HepG2 (cell line): ENCODE results near the gene KIAA0232. TPM values are rescaled to one million over a fixed set of nuclear protein-coding genes. Genes with fewer than 3 reads are reported as not detected.

ENCODE experiments used
- ATAC-seq: fragments of 200-7000 bp; cut with Tn5 transposase; 3 replicates; pipeline ENCODE4 v1.9.1; 2020; ENCODE audit warnings: mild to moderate bottlenecking, moderate library complexity
- BruUV-seq: library from RNA; stranded (reverse); fragments of 400-500 nt; replicated peaks from 2 replicates; lab custom pipeline; 2021; lab: Mats Ljungman, UMichigan
- CTCF ChIA-PET: fragments of 300-600 bp; formaldehyde crosslinking; extraction: SDS; loops from one replicate; lab custom pipeline; 2021; ENCODE audit warnings: low total read pairs, inconsistent platforms, low intra/inter-chr PET ratio; lab: Yijun Ruan, JAX
- POLR2A ChIA-PET: fragments of 350-600 bp; sonication (Branson Sonifier 250); formaldehyde crosslinking; loops from one replicate; lab custom pipeline; 2020; ENCODE audit warnings: antibody characterized with exemption, inconsistent platforms; lab: Yijun Ruan, JAX
- DNase-seq: peaks from one replicate; pipeline ENCODE4 v3.0.0-alpha.2; 2015; ENCODE audit warnings: low spot score
- FAIRE-seq: peaks from 3 replicates; lab custom pipeline; 2011; peaks lifted over from hg19 to GRCh38; lab: Jason Lieb, UNC
- H2AFZ ChIP-seq: one replicate; pipeline ENCODE4 v1.6.1; 2011; ENCODE audit warnings: low read length, inconsistent platforms
- H3K27ac ChIP-seq: fragments of 300-600 bp; 3 replicates; pipeline ENCODE4 v1.8.0; 2011; ENCODE audit warnings: mixed run types, mild to moderate bottlenecking, mixed read lengths, low read length, inconsistent platforms; ENCODE audit not compliant: insufficient read depth; ENCODE audit errors: extremely low read length
- H3K27me3 ChIP-seq, 2 experiments: fragments of 200-600 bp in 1 of 2; 2 replicates in 1 of 2; 3 replicates in 1 of 2; pipeline versions ENCODE4 v1.6.0 to v1.8.0; 2011; ENCODE audit warnings: low read length in 2 of 2, mild to moderate bottlenecking in 2 of 2, moderate library complexity in 2 of 2, inconsistent platforms in 1 of 2; ENCODE audit not compliant: insufficient read depth in 2 of 2, control insufficient read depth in 1 of 2
- H3K36me3 ChIP-seq, 2 experiments: fragments of 200-600 bp in 1 of 2; replicated peaks in 1 of 2; 2 replicates in 1 of 2; 3 replicates in 1 of 2; pipeline versions ENCODE4 v1.5.1 to v1.8.0; 2011; ENCODE audit warnings: low read length in 2 of 2, inconsistent platforms in 1 of 2; ENCODE audit not compliant: insufficient read depth in 2 of 2, control insufficient read depth in 1 of 2
- H3K4me1 ChIP-seq: 2 replicates; pipeline ENCODE4 v1.5.1; 2012; ENCODE audit warnings: low read length, inconsistent platforms; ENCODE audit not compliant: insufficient read depth
- H3K4me2 ChIP-seq: 2 replicates; pipeline ENCODE4 v1.6.0; 2011; ENCODE audit warnings: low read depth, low read length, inconsistent platforms
- H3K4me3 ChIP-seq, 3 experiments: fragments of 200-600 bp in 1 of 3; sonication (generic), shearing (Covaris generic) in 1 of 3; replicated peaks in 1 of 3; 2 replicates each; pipeline ENCODE4 v1.5.1; 2011 to 2016; ENCODE audit warnings: low read length in 3 of 3, inconsistent platforms in 2 of 3, low read depth in 2 of 3, mild to moderate bottlenecking in 2 of 3, control low read depth in 1 of 3, mixed read lengths in 1 of 3; ENCODE audit not compliant: insufficient read depth in 1 of 3
- H3K79me2 ChIP-seq: one replicate; pipeline ENCODE4 v1.6.1; 2011; ENCODE audit warnings: low read length, inconsistent platforms; ENCODE audit not compliant: insufficient read depth
- H3K9ac ChIP-seq: 2 replicates; pipeline ENCODE4 v1.6.0; 2011; ENCODE audit warnings: mild to moderate bottlenecking, low read depth, low read length, inconsistent platforms; ENCODE audit not compliant: insufficient read depth
- H3K9me3 ChIP-seq: 2 replicates; pipeline ENCODE4 v1.5.1; 2012; ENCODE audit warnings: mild to moderate bottlenecking, low read length
- H4K20me1 ChIP-seq: 2 replicates; pipeline ENCODE4 v1.6.0; 2011; ENCODE audit warnings: inconsistent platforms, mild to moderate bottlenecking, low read length, moderate library complexity; ENCODE audit not compliant: insufficient read depth
- EP300 ChIP-seq, 3 experiments: sonication (generic) in 1 of 3; formaldehyde crosslinking in 1 of 3; IDR thresholded peaks; 2 replicates each; pipeline versions ENCODE4 v1.5.1 to v1.6.1; 2011 to 2020; ENCODE audit warnings: low read depth in 2 of 3, low read length in 2 of 3, borderline replicate concordance in 1 of 3, improper control_type of control experiment in 1 of 3, mild to moderate bottlenecking in 1 of 3, missing genetic modification reagents in 1 of 3, moderate library complexity in 1 of 3
- FOSL2 ChIP-seq: sonication (generic); formaldehyde crosslinking; IDR thresholded peaks from 2 replicates; pipeline ENCODE4 v1.4.0; 2020; ENCODE audit warnings: missing genetic modification reagents
- HCFC1 ChIP-seq: fragments of 150-350 bp; IDR thresholded peaks from 2 replicates; pipeline ENCODE4 v1.6.1; 2014; ENCODE audit warnings: low read depth, low read length
- HNRNPUL1 ChIP-seq: fragments of 200-400 bp; formaldehyde crosslinking; IDR thresholded peaks from 2 replicates; pipeline ENCODE4 v1.6.1; 2017; ENCODE audit warnings: low read depth, mild to moderate bottlenecking, low read length, moderate library complexity
- LCORL ChIP-seq, 2 experiments: fragments of 450-650 bp in 1 of 2; sonication (generic) in 1 of 2; formaldehyde crosslinking in 1 of 2; IDR thresholded peaks; 2 replicates each; pipeline versions ENCODE4 v1.5.0 to v1.6.1; 2017 to 2020; ENCODE audit warnings: antibody characterized with exemption in 1 of 2, missing genetic modification reagents in 1 of 2
- MED1 ChIP-seq: sonication (generic); formaldehyde crosslinking; IDR thresholded peaks from 2 replicates; pipeline ENCODE4 v1.4.0; 2020; ENCODE audit warnings: missing genetic modification reagents
- NFIC ChIP-seq: IDR thresholded peaks from 2 replicates; pipeline ENCODE4 v1.6.1; 2012; ENCODE audit warnings: mild to moderate bottlenecking, low read length, inconsistent platforms
- NR2F1 ChIP-seq, 2 experiments: fragments of 450-650 bp in 1 of 2; formaldehyde crosslinking in 1 of 2; IDR thresholded peaks; 2 replicates each; pipeline versions ENCODE4 v1.5.0 to v1.6.1; 2016 to 2020; ENCODE audit warnings: mild to moderate bottlenecking in 1 of 2, missing compliant biosample characterization in 1 of 2, missing genetic modification reagents in 1 of 2, moderate library complexity in 1 of 2
- ZBTB7A ChIP-seq: sonication (generic); formaldehyde crosslinking; IDR thresholded peaks from 2 replicates; pipeline ENCODE4 v1.8.0; 2022; ENCODE audit warnings: mild to moderate bottlenecking, missing genetic modification reagents
- ZNF260 ChIP-seq: sonication (generic); formaldehyde crosslinking; IDR thresholded peaks from 2 replicates; pipeline ENCODE4 v1.4.0; 2020; ENCODE audit warnings: missing genetic modification reagents, low read depth, mild to moderate bottlenecking, borderline replicate concordance
- ZNF460 ChIP-seq: sonication (generic); formaldehyde crosslinking; IDR thresholded peaks from 2 replicates; pipeline ENCODE4 v1.5.1; 2020; ENCODE audit warnings: missing genetic modification reagents, mild to moderate bottlenecking, borderline replicate concordance
- ZNF768 ChIP-seq: sonication (generic); formaldehyde crosslinking; IDR thresholded peaks from 2 replicates; pipeline ENCODE4 v1.4.0; 2020; ENCODE audit warnings: missing genetic modification reagents
- WGBS: methylation state at CpG from one replicate; pipeline ENCODE4 v1.1.6; 2017; ENCODE audit warnings: low lambda C conversion rate; 5-methylcytosine and 5-hydroxymethylcytosine counted together
- in situ Hi-C: cut with HindIII; loops from 2 replicates; pipeline ENCODE4 v1.10.0; 2017; ENCODE audit warnings: low pct_unique_long_range_greater_than_20kb; ENCODE audit not compliant: extremely low pct_ligation_motif_present
- intact Hi-C: fragments of 100-400 bp; cut with micrococcal nuclease; formaldehyde crosslinking; loops from one replicate; pipeline ENCODE4 v1.10.0; 2022; ENCODE audit not compliant: unreplicated experiment
- polyA plus RNA-seq, 8 experiments: library from polyadenylated mRNA; depleted of rRNA in 3 of 8; stranded (reverse) in 7 of 8; unstranded in 1 of 8; fragments of >200 nt; fragmentation: Illumina TruSeq in 4 of 8; extraction: Trizol in 4 of 8; gene quantifications; 2 replicates each; pipeline versions ENCODE4 v1.2.1 to v1.2.3, GENCODE V29; 2011 to 2016; ENCODE audit warnings: low read depth in 4 of 8, missing spikeins in 1 of 8, mixed read lengths in 1 of 8; ENCODE audit not compliant: insufficient read depth in 1 of 8
- total RNA-seq, 5 experiments: library from RNA; depleted of rRNA; stranded (reverse); fragments of >200 nt; fragmentation: Illumina TruSeq; extraction: Trizol; gene quantifications; 2 replicates each; pipeline ENCODE4 v1.2.3, GENCODE V29; 2016; ENCODE audit warnings: low read depth in 1 of 5
- TF ChIP-seq, protein P1 (sequence below): sonication (generic); formaldehyde crosslinking; IDR thresholded peaks from 2 replicates; pipeline ENCODE4 v1.5.1; 2020; ENCODE audit warnings: mild to moderate bottlenecking, moderate library complexity, missing genetic modification reagents
- TF ChIP-seq, protein P2 (sequence below): sonication (generic); IDR thresholded peaks from 2 replicates; pipeline ENCODE4 v1.6.1; 2016; ENCODE audit warnings: low read depth, borderline replicate concordance
- TF ChIP-seq, protein P3 (sequence below): sonication (generic); formaldehyde crosslinking; IDR thresholded peaks from 2 replicates; pipeline ENCODE4 v1.5.0; 2020; ENCODE audit warnings: mild to moderate bottlenecking, missing genetic modification reagents
- TF ChIP-seq, protein P4 (sequence below): sonication (generic); formaldehyde crosslinking; IDR thresholded peaks from 2 replicates; pipeline ENCODE4 v1.4.0; 2020; ENCODE audit warnings: mild to moderate bottlenecking, missing genetic modification reagents, borderline replicate concordance
- TF ChIP-seq, protein P5 (sequence below): sonication (generic); formaldehyde crosslinking; IDR thresholded peaks from 2 replicates; pipeline ENCODE4 v1.8.1; 2023; ENCODE audit warnings: mild to moderate bottlenecking, missing genetic modification reagents

The KIAA0232 gene
- total and polyA plus RNA-seq, 2 of the 13 experiments (the other 11 are each of a cell fraction or from before 2014, with no cell fraction given) = 7.8 to 17.1 TPM

- peak overlapping the region; percentile 91 for H3K4me2 ChIP-seq
- WGBS = 0% methylated on average over 1 of the region's 4 CpGs
- peak overlapping the region; percentile 5 to 62 (median 34); a peak in 4 of 6 replicates for H3K4me3 ChIP-seq
- ATAC-seq (no peak; the same call in 1 of the 3 replicates), DNase-seq (no peak), FAIRE-seq (no peak)
- H3K4me1 ChIP-seq = peaks cover 82% of the 10 kb centered on the region
- in situ Hi-C loops = no loop called here
- H3K27ac ChIP-seq = peak overlapping the region; percentile 18
- peak overlapping the region; percentile 47; the same call in 1 of the 2 replicates for H3K9ac ChIP-seq
- H3K27me3 ChIP-seq = no peaks in the 10 kb centered on the region
- BruUV-seq = TSS peak; percentile 74
- H3K79me2 ChIP-seq = no peaks in the 10 kb centered on the region
- H3K36me3 ChIP-seq = no peaks in the 10 kb centered on the region
- no peaks in the 10 kb centered on the region for H4K20me1 ChIP-seq
- H3K9me3 ChIP-seq = no peaks in the 10 kb centered on the region
- intact Hi-C loops = no loop called here
- POLR2A ChIA-PET = interaction anchor here (0.7 to 9.3 kb wide), 23 partner anchors 9 to 335 kb away, joined by 3 to 207 read pairs (median 7); partner anchors contain the start of genes GRPEL1, MRFAP1L1 and S100P
- CTCF ChIA-PET = no interaction called here
- H2AFZ ChIP-seq = no peak overlapping the region
- TF ChIP-seq LCORL (IDR thresholded peaks at IDR 0.05) = no peak
- no peak for TF ChIP-seq LCORL (CRISPR knock-in tag; IDR thresholded peaks at IDR 0.05)
- TF ChIP-seq ZNF260 (CRISPR knock-in tag) = no peak
- no peak for TF ChIP-seq HCFC1
- TF ChIP-seq EP300 (IDR thresholded peaks at IDR 0.05; ENCODE audit: low read depth in 2 of 2, low read length in 2 of 2) = no peak
- no peak for TF ChIP-seq EP300 (CRISPR knock-in tag; IDR thresholded peaks at IDR 0.05; ENCODE audit: borderline replicate concordance)
- TF ChIP-seq, protein P1, sequence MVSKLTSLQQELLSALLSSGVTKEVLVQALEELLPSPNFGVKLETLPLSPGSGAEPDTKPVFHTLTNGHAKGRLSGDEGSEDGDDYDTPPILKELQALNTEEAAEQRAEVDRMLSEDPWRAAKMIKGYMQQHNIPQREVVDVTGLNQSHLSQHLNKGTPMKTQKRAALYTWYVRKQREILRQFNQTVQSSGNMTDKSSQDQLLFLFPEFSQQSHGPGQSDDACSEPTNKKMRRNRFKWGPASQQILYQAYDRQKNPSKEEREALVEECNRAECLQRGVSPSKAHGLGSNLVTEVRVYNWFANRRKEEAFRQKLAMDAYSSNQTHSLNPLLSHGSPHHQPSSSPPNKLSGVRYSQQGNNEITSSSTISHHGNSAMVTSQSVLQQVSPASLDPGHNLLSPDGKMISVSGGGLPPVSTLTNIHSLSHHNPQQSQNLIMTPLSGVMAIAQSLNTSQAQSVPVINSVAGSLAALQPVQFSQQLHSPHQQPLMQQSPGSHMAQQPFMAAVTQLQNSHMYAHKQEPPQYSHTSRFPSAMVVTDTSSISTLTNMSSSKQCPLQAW (CRISPR knock-in tag) = no peak
- TF ChIP-seq ZBTB7A = 0 out of 2 replicates have a peak, but pooled peaks have one; percentile 3
- TF ChIP-seq, protein P2, sequence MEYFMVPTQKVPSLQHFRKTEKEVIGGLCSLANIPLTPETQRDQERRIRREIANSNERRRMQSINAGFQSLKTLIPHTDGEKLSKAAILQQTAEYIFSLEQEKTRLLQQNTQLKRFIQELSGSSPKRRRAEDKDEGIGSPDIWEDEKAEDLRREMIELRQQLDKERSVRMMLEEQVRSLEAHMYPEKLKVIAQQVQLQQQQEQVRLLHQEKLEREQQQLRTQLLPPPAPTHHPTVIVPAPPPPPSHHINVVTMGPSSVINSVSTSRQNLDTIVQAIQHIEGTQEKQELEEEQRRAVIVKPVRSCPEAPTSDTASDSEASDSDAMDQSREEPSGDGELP = no peak
- 0 out of 2 replicates have a peak, but pooled peaks have one; percentile 37 for TF ChIP-seq ZNF768 (CRISPR knock-in tag)
- TF ChIP-seq FOSL2 (CRISPR knock-in tag) = peak; percentile 50; the same call in 1 of the 2 replicates
- no peak for TF ChIP-seq NFIC
- TF ChIP-seq HNRNPUL1 = no peak
- TF ChIP-seq MED1 (CRISPR knock-in tag) = peak; percentile 2; the same call in 1 of the 2 replicates
- TF ChIP-seq, protein P3, sequence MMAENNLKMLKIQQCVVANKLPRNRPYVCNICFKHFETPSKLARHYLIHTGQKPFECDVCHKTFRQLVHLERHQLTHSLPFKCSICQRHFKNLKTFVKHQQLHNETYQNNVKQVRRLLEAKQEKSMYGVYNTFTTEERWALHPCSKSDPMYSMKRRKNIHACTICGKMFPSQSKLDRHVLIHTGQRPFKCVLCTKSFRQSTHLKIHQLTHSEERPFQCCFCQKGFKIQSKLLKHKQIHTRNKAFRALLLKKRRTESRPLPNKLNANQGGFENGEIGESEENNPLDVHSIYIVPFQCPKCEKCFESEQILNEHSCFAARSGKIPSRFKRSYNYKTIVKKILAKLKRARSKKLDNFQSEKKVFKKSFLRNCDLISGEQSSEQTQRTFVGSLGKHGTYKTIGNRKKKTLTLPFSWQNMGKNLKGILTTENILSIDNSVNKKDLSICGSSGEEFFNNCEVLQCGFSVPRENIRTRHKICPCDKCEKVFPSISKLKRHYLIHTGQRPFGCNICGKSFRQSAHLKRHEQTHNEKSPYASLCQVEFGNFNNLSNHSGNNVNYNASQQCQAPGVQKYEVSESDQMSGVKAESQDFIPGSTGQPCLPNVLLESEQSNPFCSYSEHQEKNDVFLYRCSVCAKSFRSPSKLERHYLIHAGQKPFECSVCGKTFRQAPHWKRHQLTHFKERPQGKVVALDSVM (CRISPR knock-in tag) = no peak
- TF ChIP-seq, protein P4, sequence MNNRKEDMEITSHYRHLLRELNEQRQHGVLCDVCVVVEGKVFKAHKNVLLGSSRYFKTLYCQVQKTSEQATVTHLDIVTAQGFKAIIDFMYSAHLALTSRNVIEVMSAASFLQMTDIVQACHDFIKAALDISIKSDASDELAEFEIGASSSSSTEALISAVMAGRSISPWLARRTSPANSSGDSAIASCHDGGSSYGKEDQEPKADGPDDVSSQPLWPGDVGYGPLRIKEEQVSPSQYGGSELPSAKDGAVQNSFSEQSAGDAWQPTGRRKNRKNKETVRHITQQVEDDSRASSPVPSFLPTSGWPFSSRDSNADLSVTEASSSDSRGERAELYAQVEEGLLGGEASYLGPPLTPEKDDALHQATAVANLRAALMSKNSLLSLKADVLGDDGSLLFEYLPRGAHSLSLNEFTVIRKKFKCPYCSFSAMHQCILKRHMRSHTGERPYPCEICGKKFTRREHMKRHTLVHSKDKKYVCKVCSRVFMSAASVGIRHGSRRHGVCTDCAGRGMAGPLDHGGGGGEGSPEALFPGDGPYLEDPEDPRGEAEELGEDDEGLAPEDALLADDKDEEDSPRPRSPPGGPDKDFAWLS (CRISPR knock-in tag) = no peak
- no peak for TF ChIP-seq NR2F1 (CRISPR knock-in tag; IDR thresholded peaks at IDR 0.05)
- TF ChIP-seq, protein P5, sequence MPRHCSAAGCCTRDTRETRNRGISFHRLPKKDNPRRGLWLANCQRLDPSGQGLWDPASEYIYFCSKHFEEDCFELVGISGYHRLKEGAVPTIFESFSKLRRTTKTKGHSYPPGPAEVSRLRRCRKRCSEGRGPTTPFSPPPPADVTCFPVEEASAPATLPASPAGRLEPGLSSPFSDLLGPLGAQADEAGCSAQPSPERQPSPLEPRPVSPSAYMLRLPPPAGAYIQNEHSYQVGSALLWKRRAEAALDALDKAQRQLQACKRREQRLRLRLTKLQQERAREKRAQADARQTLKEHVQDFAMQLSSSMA (CRISPR knock-in tag) = no peak
- TF ChIP-seq ZNF460 (CRISPR knock-in tag) = no peak
These were observed 14.0 kb upstream of the KIAA0232 start for GRCh38 chr4:6768539-6768905.
